Measurements from ENCODE around the gene PLCH1.

GRCh38 chr3:155394240-155394639, 350.6 kb downstream of the PLCH1 start:
- TF ChIP-seq CTCF (IDR thresholded peaks at IDR 0.05) = no peak
- TF ChIP-seq CREM (CRISPR knock-in tag; IDR thresholded peaks at IDR 0.05) = no peak
- no peak for TF ChIP-seq NFYB (CRISPR knock-in tag; conservative IDR thresholded peaks at IDR 0.05; ENCODE audit: low read depth)
- no peak for TF ChIP-seq JUN (CRISPR knock-in tag; IDR thresholded peaks at IDR 0.05)
